GM12874 (cell line): ENCODE results near the gene BNC1.

Experiments used
- CTCF ChIP-seq: IDR thresholded peaks from 2 replicates; pipeline ENCODE4 v1.5.1; 2011; ENCODE audit warnings: low read depth, mild to moderate bottlenecking, control low read depth, low read length, moderate library complexity; ENCODE audit not compliant: insufficient read depth

The BNC1 gene

DNA sequence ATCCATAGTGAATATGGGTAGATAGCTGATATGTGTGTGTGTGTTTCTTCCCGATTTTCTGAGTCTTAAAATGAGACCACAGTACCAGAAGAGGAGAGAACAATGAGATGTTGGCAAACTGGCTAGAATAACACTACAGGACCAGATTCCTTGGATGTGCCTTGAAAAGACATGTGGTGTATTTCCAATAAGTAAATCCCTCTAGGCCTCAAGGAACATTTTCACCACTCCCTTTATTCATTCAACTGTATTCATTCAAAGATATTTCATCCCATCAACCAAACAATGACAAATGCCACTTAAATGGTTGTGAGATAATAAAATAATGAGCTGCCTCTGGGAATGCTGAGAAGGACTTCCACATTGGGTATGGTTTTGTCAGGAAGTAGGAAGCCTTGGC lies 8.7 kb upstream of the BNC1 start:
- TF ChIP-seq CTCF = no peak

DNA sequence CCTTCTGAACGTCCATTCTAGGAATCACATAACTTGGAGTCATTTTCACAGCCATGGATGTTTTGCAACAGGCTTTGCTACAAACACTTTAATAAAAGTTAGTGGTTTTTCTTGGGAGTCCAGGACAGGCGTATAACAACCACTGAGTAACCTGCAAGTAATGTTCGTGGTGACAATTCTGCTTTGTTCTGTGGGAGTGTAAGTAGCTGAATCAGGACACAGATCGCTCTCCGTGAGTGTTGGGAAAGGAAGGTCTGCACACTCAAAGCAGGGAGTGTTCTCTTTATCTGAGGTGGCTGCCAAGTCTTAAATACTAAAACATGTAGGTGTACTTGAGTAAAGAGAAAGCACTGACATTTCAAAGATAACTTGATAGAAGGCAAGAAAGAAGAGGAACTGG lies 7.9 kb upstream of the BNC1 start:
- TF ChIP-seq CTCF = no peak

DNA sequence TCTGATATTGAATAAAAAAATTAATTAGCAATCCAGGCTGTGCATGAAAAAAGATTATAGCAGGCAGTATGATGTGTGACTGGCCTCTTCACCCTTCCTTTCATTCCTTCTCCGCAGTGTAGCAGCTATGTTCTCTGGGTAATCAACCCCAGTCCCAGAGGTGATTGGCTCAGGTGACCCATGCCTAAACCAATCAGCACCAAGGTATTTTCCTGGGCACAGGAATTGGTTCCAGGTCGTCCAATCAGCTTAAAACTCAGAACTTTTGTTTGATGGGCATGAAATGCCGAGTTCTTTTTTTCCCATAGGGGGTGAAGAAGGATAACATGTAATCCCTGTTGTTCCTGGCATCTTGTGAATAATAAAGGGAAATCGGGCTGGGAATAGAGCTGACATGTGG lies 5.8 kb upstream of the BNC1 start:
- TF ChIP-seq CTCF = no peak

GRCh38 chr15:83289160-83289559 lies 4.7 kb upstream of the BNC1 start:
- no peak for TF ChIP-seq CTCF

DNA sequence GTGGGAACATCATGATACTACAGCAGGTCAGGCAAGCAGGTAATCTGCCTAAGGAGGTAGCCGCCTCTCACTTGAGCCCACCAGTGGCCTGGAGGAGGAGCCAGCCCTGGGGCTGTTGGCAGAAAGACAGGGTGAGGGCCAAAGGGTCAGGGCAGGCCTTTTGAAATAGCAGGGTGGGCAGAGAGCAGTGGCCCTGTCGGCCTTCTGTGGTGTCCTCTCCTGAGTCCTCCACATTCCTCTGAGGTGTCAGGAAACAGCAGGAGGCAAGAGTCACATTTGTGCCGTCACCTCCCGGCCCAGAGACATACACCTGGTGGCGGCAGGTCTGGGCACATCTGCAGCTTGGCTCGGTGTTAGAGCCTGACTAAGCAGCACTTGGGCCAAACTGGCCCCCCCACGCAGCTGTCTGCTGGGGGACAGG lies 3.9 kb upstream of the BNC1 start:
- TF ChIP-seq CTCF = no peak

- TF ChIP-seq CTCF = no peak
These were observed 3.1 kb upstream of the BNC1 start for GRCh38 chr15:83287541-83288027.

- no peak for TF ChIP-seq CTCF
These were observed 1.6 kb upstream of the BNC1 start for GRCh38 chr15:83285979-83286553.
